ENCODE measurements around the gene CD70.

CD70 gene

GRCh38 chr19:6589711-6590257, 1.2 kb downstream of the CD70 start:
- no peak for DNase-seq
- no peak overlapping the region for H3K27ac ChIP-seq
- in situ Hi-C loops (cut with HindIII; ENCODE audit: low pct_ligation_motif_present, low sequenced_read_pairs), result no loop called here
- no peak for TF ChIP-seq CTCF (IDR thresholded peaks at IDR 0.05; ENCODE audit: low read depth, low read length, missing control alignments)
- H3K27me3 ChIP-seq (replicated peaks), result peaks cover 51% of the 10 kb centered on the region
- no peaks in the 10 kb centered on the region for H3K36me3 ChIP-seq (replicated peaks)
- no peak overlapping the region for H3K4me3 ChIP-seq (ENCODE audit: low read depth, low read length)

GRCh38 chr19:6588508-6589345, 2.2 kb downstream of the CD70 start:
- Histone ChIP-seq H3K27ac (no peak overlapping the region), H3K27me3 (replicated peaks) (peaks cover 51% of the 10 kb centered on the region), H3K36me3 (replicated peaks) (no peaks in the 10 kb centered on the region), H3K4me3 (ENCODE audit: low read depth, low read length) (no peak overlapping the region)
- TF ChIP-seq CTCF (IDR thresholded peaks at IDR 0.05; ENCODE audit: low read depth, low read length, missing control alignments), result no peak
- in situ Hi-C loops (cut with HindIII; ENCODE audit: low pct_ligation_motif_present, low sequenced_read_pairs), result no loop called here
- no peak for DNase-seq

GRCh38 chr19:6587998-6588507, 2.9 kb downstream of the CD70 start:
- Histone ChIP-seq H3K4me3 (ENCODE audit: low read depth, low read length) (no peak overlapping the region), H3K27me3 (replicated peaks) (peaks cover 51% of the 10 kb centered on the region), H3K27ac (no peak overlapping the region), H3K36me3 (replicated peaks) (no peaks in the 10 kb centered on the region)
- in situ Hi-C loops (cut with HindIII; ENCODE audit: low pct_ligation_motif_present, low sequenced_read_pairs), result no loop called here
- no peak for TF ChIP-seq CTCF (IDR thresholded peaks at IDR 0.05; ENCODE audit: low read depth, low read length, missing control alignments)
- no peak for DNase-seq

- H3K36me3 ChIP-seq (replicated peaks), result no peaks in the 10 kb centered on the region
- no peak overlapping the region for H3K27ac ChIP-seq
- in situ Hi-C loops (cut with HindIII; ENCODE audit: low pct_ligation_motif_present, low sequenced_read_pairs), result no loop called here
- H3K27me3 ChIP-seq (replicated peaks), result peaks cover 51% of the 10 kb centered on the region
- no peak overlapping the region for H3K4me3 ChIP-seq (ENCODE audit: low read depth, low read length)
- DNase-seq, result no peak
- TF ChIP-seq CTCF (IDR thresholded peaks at IDR 0.05; ENCODE audit: low read depth, low read length, missing control alignments), result no peak
These were observed 3.7 kb downstream of the CD70 start for GRCh38 chr19:6587093-6587820.

- Histone ChIP-seq H3K27me3 (replicated peaks) (peaks cover 51% of the 10 kb centered on the region), H3K4me3 (ENCODE audit: low read depth, low read length) (no peak overlapping the region), H3K27ac (no peak overlapping the region), H3K36me3 (replicated peaks) (no peaks in the 10 kb centered on the region)
- no peak for TF ChIP-seq CTCF (IDR thresholded peaks at IDR 0.05; ENCODE audit: low read depth, low read length, missing control alignments)
- no peak for DNase-seq
- in situ Hi-C loops (cut with HindIII; ENCODE audit: low pct_ligation_motif_present, low sequenced_read_pairs), result no loop called here
These were observed 4.2 kb downstream of the CD70 start for GRCh38 chr19:6586726-6587092.
